Stimulated activated CD8-positive, alpha-beta memory T cell treated with anti-CD3 and anti-CD28 coated beads, Interleukin-15, amount 100 ng/mL, for 4 hours (primary cell): ENCODE data around the gene DDR1.
"Not testable (repeated sequence)": the region's sequence is repeated elsewhere in the genome, so short reads cannot be mapped to it uniquely, and the experiment has no call there.

ENCODE experiments used
- DNase-seq, 2 donors: peaks; one replicate each; pipeline ENCODE4 v3.0.0-alpha.2; 2020; ENCODE audit warnings: low read depth in 2 of 2

Gene DDR1

GRCh38 chr6:30883685-30884520 is at the start of gene DDR1:
DDR1 (plus strand) TSS chr6:30884519; CDS start chr6:30888730, 4,211 bp downstream.
- DNase-seq = no peak

- no peak for DNase-seq
Observed at GRCh38 chr6:30834646-30835045, 49.7 kb upstream of the DDR1 start.

GRCh38 chr6:30835576-30835975 is 48.7 kb upstream of the DDR1 start:
- no peak for DNase-seq

DNA sequence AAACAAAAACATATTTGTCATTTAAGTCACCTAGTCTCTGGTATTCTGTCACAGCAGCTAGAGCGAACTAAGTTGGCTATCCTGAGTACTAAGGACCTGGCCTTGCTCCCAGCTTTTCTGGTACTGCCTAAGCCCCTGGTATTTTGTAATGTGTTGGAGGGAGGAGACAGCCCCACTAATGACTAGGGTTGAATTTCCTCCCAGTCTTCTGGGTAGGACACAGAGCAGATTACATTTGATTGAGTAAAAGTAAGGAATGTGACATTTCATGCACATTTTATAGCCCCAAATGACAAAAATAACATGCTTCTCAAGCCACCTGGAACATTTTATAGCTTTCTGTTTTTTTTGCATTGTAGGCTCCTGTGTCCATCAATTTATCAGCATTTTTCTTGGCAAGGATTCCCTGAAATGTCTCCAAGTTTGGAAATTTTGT is 47.9 kb upstream of the DDR1 start:
- DNase-seq = no peak

- no peak for DNase-seq
Observed at GRCh38 chr6:30836957-30837356, 47.4 kb upstream of the DDR1 start.

- DNase-seq = no peak
Observed at GRCh38 chr6:30837432-30837831, 46.9 kb upstream of the DDR1 start.

DNA sequence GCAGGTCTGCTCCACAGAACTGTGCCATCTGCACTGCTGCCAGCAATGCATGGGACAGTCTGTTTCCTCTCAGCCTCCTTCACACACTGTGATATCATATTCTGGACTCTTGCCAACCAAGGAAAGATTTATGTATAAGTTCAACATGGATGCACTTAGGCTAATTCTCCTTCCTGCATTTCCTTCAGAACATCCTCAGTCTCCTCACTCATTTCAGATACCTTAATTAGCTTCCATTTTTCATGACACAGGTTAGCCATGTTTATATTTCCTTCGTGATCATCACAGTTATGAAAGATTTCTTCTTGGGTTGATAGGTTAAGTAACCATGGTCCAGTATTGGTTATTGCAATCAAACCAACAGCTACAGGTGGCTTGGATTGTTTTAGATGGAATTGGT is 46.4 kb upstream of the DDR1 start:
- DNase-seq = no peak

- DNase-seq = no peak
Observed at GRCh38 chr6:30839671-30840070, 44.6 kb upstream of the DDR1 start.

DNA sequence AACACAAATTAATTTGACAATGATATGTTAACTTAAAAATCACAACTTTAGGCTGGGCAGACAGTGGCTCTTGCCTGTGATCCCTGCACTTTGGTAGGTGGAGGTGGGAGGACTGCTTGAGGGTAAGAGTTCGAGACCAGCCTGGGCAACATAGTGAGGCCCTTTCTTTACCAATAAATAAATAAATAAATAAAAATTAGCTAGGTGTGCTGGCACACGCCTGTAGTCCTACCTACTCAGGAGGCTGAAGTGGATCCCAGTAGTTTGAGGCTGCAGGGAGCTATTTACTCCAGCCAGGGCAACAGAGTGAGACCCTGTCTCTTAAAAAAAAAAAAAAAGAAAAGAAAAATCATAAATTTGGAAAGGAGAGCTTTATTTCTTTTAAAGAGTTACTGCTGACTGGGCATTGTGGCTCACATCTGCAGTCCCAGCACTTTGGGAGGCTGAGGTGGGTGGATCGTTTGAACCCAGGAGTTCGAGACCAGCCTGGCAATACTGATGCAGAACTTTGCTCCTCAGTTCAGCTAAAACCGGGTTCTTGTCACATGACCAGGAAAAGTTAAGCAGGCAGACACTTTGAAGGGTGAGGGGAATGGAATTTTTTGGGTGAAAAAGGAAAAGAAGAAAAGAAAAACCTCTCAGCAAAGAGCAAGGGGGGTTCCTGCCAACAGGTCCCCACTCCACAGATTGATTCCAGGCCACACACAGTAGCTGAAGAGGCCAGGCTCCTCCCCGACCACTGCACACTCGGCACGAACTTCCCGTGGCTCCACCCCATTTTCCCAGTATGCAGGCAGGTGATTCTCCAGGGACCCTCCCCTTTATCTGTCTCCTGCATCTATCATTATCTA is 44.0 kb upstream of the DDR1 start:
- DNase-seq = no peak

DNA sequence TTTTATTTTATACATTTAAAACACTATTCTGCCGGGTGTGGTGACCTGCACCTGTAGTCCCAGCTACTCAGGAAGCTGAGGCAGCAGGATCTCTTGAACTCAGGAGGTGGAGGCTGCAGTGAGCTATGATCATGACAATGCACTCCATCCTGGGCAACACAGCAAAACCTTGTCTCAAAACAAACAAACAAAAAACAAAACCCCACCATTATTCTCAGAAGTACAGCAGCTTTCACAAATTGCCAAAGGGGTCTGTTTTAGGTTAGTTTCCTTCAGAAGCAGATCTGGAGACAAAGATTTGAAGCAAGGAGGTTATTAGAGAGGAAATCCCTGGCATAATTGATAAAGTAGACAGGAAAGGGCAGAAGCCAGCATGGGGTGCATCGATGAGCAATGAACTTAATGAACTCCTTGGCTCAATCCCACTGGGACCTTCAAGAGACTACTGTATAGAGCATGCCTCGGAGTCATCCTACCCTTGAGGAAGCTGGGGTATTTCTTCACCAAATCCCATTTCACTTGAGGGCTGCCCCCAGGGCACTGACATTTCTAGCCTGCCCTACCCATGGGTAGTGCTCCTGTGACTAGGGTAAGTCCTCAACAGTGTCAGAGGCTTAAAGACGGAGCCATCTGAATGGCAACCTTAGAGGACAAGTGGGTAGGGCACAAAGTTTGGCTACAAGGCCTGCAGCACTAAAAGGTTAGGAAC is 43.2 kb upstream of the DDR1 start:
- no peak for DNase-seq

DNA sequence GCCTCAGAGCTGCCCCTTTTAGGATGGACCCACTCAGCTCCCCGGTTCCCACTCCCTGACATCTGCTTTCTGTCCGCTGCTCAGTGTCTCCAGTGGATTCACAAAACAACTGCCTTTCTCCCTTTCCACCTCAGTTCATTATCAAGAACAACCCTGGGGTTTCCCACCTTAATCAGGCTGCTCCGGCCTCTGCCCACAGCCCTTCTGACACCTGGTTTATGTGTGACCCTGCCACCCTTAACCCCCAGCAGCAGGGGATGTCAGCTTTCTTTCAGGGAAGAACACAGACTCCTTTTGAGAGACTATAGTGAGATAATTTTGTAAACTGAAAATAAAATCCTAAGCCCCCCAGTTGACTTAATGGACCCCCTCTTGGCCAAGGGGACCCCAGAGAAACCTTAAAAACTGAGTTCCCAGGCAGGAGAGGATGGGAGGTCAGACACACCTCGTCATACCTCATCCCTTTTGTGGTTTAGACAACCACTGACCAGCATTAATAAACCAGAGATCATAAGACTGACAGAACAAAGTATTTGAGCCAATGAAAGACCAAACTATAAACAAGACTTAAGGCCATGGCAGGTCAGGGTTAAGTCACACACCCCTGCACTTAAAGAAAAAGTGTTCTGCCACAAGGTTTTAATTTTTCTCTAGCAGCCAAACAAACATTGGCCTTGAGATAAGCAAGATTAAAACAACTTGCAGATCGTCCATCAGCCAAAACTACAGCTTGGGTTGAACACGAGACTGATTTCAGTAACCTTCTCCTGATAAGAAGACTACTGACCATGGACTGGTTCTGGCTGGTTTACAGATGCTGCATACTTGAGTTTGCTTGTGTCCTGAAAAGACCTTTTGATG is 42.4 kb upstream of the DDR1 start:
- DNase-seq = no peak

- no peak for DNase-seq
Observed at GRCh38 chr6:30842754-30843610, 41.3 kb upstream of the DDR1 start.

DNA sequence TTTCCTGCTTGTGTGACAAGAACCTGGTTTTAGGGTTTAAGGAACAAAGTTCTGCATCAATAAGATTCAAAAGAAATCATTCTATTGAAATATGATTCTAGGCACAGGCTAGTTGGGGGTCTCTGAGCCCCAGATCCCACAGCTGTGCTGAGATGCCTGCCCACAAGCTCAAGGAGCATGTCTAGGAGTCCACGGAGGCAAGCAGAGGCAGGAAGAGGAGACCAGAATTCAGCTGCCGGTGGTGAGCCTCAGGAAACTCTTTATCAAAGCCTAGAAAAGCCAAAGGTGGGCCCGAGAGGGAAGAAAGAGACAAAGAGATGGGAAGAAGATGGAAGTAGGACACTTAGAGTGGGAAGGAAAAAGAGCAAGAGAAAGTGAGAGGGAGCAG is 40.7 kb upstream of the DDR1 start:
- no peak for DNase-seq

- no peak for DNase-seq
Observed at GRCh38 chr6:30844118-30844535, 40.2 kb upstream of the DDR1 start.

DNA sequence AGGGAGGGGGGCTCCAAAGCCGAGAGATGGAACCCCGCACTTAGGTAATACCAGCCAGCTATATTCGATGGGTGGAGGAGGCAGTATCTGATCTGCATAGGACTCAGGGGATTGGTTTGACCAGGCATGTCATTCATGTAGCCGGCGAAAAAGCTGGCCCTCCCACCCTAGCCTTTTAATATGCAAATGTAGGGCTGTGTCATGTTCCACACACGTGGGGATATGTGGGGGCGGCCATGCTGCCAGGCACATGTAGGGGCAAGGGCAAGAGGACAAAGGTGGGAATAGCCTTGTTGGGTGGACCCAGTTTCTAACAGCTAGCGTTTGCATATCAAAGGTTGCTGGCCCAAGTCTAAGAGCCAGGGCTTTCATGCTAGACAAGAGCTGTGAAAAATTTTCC is 39.1 kb upstream of the DDR1 start:
- no peak for DNase-seq

GRCh38 chr6:30847421-30847970 is 36.8 kb upstream of the DDR1 start:
- DNase-seq = no peak

DNA sequence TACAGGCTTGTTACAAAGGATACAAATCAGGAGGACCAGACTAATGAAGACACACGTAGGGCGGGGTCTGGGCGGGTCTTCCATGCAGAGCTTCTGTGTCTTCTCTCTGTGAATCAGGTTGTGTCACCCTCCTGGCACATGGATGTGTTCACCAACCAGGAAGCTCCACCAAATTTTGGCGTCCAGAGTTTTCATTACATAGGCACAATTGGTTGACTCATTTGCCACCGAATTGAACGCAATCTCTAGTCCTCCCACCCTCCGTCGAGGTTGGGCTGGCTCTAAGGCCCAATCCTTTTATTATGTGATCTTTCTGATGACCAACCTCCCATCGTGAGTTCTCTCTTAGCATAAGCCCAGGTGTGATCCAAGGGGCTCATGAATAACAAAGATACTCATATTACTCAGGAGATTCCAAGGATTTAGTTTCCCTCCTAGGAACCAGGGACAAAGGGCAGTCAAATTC is 36.3 kb upstream of the DDR1 start:
- DNase-seq = no peak

GRCh38 chr6:30849903-30850651 is 34.2 kb upstream of the DDR1 start:
- no peak for DNase-seq

GRCh38 chr6:30852459-30852858 is 31.9 kb upstream of the DDR1 start:
- DNase-seq = not testable (repeated sequence)
